Osteoblast (primary cell): ENCODE results near the gene CMIP. TPM values are rescaled to one million over a fixed set of nuclear protein-coding genes. Genes with fewer than 3 reads are reported as not detected.
A peak's percentile ranks its signal among the peaks of the same experiment; 100 is the strongest.

ENCODE experiments used
- DNase-seq: peaks from one replicate; pipeline ENCODE4 v3.0.0; 2011; ENCODE audit warnings: low spot score, mixed read lengths; ENCODE audit not compliant: insufficient read length; ENCODE audit errors: missing footprints
- H2AFZ ChIP-seq: 2 replicates; pipeline ENCODE4 v1.6.0; 2011; ENCODE audit warnings: mild to moderate bottlenecking, low read length
- H3K27ac ChIP-seq: 2 replicates; pipeline ENCODE4 v1.5.1; 2011; ENCODE audit warnings: mild to moderate bottlenecking, low read depth, low read length, moderate library complexity
- H3K27me3 ChIP-seq: 2 replicates; pipeline ENCODE4 v1.6.0; 2012; ENCODE audit warnings: mild to moderate bottlenecking, control low read depth, inconsistent platforms, low read length, moderate library complexity; ENCODE audit not compliant: insufficient read depth
- H3K36me3 ChIP-seq: 2 replicates; pipeline ENCODE4 v1.5.1; 2011; ENCODE audit warnings: mild to moderate bottlenecking, low read length, control low read depth, moderate library complexity; ENCODE audit not compliant: insufficient read depth
- H3K4me1 ChIP-seq: 2 replicates; pipeline ENCODE4 v1.5.1; 2011; ENCODE audit warnings: mild to moderate bottlenecking, low read length, control low read depth, moderate library complexity; ENCODE audit not compliant: insufficient read depth
- H3K4me2 ChIP-seq: 2 replicates; pipeline ENCODE4 v1.6.0; 2011; ENCODE audit warnings: mild to moderate bottlenecking, low read length; ENCODE audit not compliant: insufficient read depth
- H3K4me3 ChIP-seq: fragments of 200-600 bp; sonication (generic); 3 replicates; pipeline ENCODE4 v1.5.1; 2012; ENCODE audit warnings: mild to moderate bottlenecking, low read length, inconsistent platforms; ENCODE audit not compliant: insufficient read depth
- H3K79me2 ChIP-seq: 2 replicates; pipeline ENCODE4 v1.6.0; 2012; ENCODE audit warnings: mild to moderate bottlenecking, low read length, control low read depth, inconsistent platforms; ENCODE audit not compliant: insufficient read depth
- H3K9me3 ChIP-seq: 2 replicates; pipeline ENCODE4 v1.5.1; 2011; ENCODE audit warnings: low read depth, low read length, control low read depth
- H4K20me1 ChIP-seq: 2 replicates; pipeline ENCODE4 v1.6.0; 2012; ENCODE audit warnings: mild to moderate bottlenecking, low read length, control low read depth; ENCODE audit not compliant: insufficient read depth
- total RNA-seq: library from RNA; depleted of rRNA; stranded (reverse); fragments of >200 nt; gene quantifications from 2 replicates; pipeline ENCODE4 v1.2.3, GENCODE V29; 2012
- TF ChIP-seq, protein P1 (sequence below): IDR thresholded peaks from 2 replicates; pipeline ENCODE4 v1.5.1; 2011; ENCODE audit warnings: mild to moderate bottlenecking, low read depth, low read length, moderate library complexity; ENCODE audit errors: extremely low read depth

CMIP gene
- total RNA-seq, 1 donor, result 8.3 TPM

DNA sequence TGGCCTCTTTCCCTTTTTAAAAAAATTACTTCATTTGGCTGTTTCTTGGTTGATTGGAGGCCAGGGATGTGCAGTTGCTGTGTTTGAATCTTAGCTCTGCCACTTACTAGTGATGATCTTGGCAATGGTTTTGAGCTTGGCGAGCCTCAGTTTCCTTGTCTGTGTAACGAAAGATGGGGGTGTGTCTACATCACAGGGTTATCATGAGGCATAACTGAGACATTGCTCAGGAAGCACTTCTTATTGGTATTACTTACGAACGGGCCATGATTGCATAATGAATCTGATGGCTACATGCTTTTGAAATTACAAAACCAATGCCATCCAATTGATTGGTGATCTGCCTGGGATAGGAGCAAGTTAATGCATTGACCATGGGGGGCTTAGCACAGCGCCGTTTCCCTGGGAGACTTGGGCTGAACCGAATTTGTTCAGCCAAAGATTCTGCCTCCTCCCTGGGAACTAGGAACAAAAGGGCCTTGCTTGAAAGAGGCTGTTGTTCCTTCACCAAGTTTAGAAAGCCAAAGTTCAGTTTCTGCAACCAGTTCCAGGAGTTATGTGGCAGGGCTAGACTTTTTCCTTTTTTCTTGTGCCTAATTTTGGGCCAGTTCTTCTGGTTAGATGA, 21.9 kb downstream of the CMIP start:
- Histone ChIP-seq H3K36me3 (no peaks in the 10 kb centered on the region), H2AFZ (no peak overlapping the region), H3K79me2 (peaks cover 68% of the 10 kb centered on the region), H3K9me3 (no peaks in the 10 kb centered on the region), H3K27ac (peak overlapping the region; percentile 25), H4K20me1 (peaks cover 60% of the 10 kb centered on the region), H3K4me2 (no peak overlapping the region), H3K27me3 (no peaks in the 10 kb centered on the region), H3K4me1 (peaks cover 10% of the 10 kb centered on the region), H3K4me3 (no peak overlapping the region)
- TF ChIP-seq, protein P1, sequence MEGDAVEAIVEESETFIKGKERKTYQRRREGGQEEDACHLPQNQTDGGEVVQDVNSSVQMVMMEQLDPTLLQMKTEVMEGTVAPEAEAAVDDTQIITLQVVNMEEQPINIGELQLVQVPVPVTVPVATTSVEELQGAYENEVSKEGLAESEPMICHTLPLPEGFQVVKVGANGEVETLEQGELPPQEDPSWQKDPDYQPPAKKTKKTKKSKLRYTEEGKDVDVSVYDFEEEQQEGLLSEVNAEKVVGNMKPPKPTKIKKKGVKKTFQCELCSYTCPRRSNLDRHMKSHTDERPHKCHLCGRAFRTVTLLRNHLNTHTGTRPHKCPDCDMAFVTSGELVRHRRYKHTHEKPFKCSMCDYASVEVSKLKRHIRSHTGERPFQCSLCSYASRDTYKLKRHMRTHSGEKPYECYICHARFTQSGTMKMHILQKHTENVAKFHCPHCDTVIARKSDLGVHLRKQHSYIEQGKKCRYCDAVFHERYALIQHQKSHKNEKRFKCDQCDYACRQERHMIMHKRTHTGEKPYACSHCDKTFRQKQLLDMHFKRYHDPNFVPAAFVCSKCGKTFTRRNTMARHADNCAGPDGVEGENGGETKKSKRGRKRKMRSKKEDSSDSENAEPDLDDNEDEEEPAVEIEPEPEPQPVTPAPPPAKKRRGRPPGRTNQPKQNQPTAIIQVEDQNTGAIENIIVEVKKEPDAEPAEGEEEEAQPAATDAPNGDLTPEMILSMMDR, result no peak
- DNase-seq, result no peak

DNA sequence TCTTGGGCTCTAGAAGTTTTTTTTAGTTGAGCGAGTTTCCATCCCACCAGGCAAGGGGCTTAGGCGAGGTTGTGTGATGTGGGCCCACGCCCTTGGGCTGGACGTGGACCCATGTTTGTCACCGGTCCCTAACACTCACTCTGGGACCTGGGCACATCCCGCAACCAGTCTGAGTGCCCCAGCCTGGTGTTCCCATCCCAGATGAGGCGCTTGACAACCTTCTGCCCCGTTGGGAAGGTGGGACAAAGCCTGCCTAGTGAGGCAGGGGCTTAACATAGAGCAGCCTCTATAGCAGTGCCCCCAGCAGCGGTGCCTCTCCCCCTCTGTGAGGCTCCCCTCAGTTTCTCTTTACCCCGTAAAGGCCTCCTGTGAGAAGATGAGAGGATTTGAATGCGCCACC, 22.5 kb downstream of the CMIP start:
- no peaks in the 10 kb centered on the region for H3K36me3 ChIP-seq
- no peak overlapping the region for H3K4me3 ChIP-seq
- H3K4me2 ChIP-seq, result no peak overlapping the region
- no peaks in the 10 kb centered on the region for H3K27me3 ChIP-seq
- H3K27ac ChIP-seq, result peak overlapping the region; percentile 25
- peaks cover 10% of the 10 kb centered on the region for H3K4me1 ChIP-seq
- peaks cover 66% of the 10 kb centered on the region for H3K79me2 ChIP-seq
- TF ChIP-seq, protein P1, result no peak
- no peaks in the 10 kb centered on the region for H3K9me3 ChIP-seq
- H2AFZ ChIP-seq, result no peak overlapping the region
- peaks cover 62% of the 10 kb centered on the region for H4K20me1 ChIP-seq
- no peak for DNase-seq

DNA sequence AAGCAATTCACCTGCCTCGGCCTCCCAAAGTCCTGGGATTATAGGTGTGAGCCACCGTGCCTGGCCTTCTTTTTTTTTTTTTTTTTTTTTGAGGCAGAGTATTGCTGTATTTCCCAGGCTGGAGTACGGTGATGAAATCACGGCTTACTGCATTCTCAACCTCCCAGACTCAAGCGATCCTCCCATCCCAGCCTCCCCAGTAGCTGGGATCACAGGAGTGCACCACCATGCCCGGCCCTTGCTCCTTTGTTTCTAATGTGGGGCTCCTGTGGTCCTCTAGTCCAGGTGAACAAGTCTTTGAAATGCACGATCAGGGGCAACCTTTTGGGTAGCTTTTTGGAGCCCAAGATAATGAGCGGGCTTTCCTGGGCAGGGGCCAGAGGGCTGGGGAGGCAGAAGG, 23.2 kb downstream of the CMIP start:
- Histone ChIP-seq H3K4me3 (no peak overlapping the region), H2AFZ (no peak overlapping the region), H3K9me3 (no peaks in the 10 kb centered on the region), H3K79me2 (peaks cover 71% of the 10 kb centered on the region), H3K36me3 (no peaks in the 10 kb centered on the region), H3K27me3 (no peaks in the 10 kb centered on the region), H3K4me1 (peaks cover 5% of the 10 kb centered on the region), H4K20me1 (peaks cover 61% of the 10 kb centered on the region), H3K27ac (no peak overlapping the region), H3K4me2 (no peak overlapping the region)
- TF ChIP-seq, protein P1, result no peak
- DNase-seq, result no peak

DNA sequence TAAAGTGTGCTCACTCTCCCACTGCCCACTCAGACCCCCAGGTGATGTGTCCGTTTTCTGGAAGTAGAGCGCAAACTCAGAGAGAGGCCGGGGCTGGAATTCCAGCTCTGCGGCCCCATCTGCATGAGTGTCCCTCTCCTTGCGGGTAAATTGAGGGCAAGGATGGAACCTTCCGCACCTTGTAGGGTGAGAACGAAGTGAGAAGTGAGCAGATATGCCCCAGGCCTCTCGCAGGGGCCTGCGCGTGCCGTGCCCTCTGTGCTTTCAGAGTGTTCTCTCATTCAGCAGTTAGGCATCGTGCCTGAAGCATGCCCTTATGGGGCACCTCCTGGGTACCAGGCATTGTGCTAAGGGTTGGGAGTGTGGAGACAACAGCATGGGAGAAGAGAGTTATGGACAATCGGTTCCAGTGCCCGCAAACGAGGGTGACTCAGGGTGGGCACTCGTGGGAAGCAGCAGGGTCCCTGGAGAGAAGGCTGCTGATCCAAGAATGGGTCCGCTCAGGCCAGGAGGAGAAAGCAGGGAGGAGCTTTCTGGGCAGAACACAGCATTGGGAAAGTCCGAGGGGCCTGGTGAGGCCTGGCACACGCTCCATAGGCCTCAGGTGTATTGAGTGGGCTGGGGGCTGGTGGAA, 23.8 kb downstream of the CMIP start:
- Histone ChIP-seq H3K27me3 (no peaks in the 10 kb centered on the region), H3K79me2 (peaks cover 70% of the 10 kb centered on the region), H3K27ac (no peak overlapping the region), H2AFZ (no peak overlapping the region), H3K4me3 (no peak overlapping the region), H3K4me2 (no peak overlapping the region), H4K20me1 (peaks cover 61% of the 10 kb centered on the region), H3K36me3 (no peaks in the 10 kb centered on the region), H3K4me1 (peaks cover 6% of the 10 kb centered on the region), H3K9me3 (no peaks in the 10 kb centered on the region)
- DNase-seq, result no peak
- TF ChIP-seq, protein P1, result no peak
